Nephron progenitor cell (in vitro differentiated cells): Measurements from ENCODE around the gene KCNC1.
A peak's percentile ranks its signal among the peaks of the same experiment; 100 is the strongest.

ENCODE experiments used
- DNase-seq: peaks from one replicate; pipeline ENCODE4 v3.0.0; 2021
- H3K27ac Mint-ChIP-seq: 2 replicates; pipeline ENCODE4 v1.8.0; 2021; ENCODE audit warnings: mild to moderate bottlenecking, moderate library complexity, mixed read lengths
- H3K27me3 Mint-ChIP-seq: 2 replicates; pipeline ENCODE4 v1.8.0; 2021; ENCODE audit warnings: mild to moderate bottlenecking, low read depth, mixed read lengths; ENCODE audit not compliant: poor library complexity
- H3K36me3 Mint-ChIP-seq: 2 replicates; pipeline ENCODE4 v1.8.0; 2021; ENCODE audit warnings: low read depth, mixed read lengths
- H3K4me1 Mint-ChIP-seq: 2 replicates; pipeline ENCODE4 v1.8.0; 2021; ENCODE audit warnings: mixed read lengths
- H3K4me3 Mint-ChIP-seq: 2 replicates; pipeline ENCODE4 v1.8.0; 2021; ENCODE audit warnings: mild to moderate bottlenecking, moderate library complexity, mixed read lengths
- H3K9me3 Mint-ChIP-seq: 2 replicates; pipeline ENCODE4 v1.8.0; 2021; ENCODE audit warnings: mild to moderate bottlenecking, moderate library complexity, mixed read lengths
- CTCF ChIP-seq: fragments of 200-600 bp; sonication (generic); IDR thresholded peaks from 2 replicates; pipeline ENCODE4 v1.5.0; 2021; ENCODE audit warnings: antibody characterized with exemption

KCNC1 gene

GRCh38 chr11:17769218-17769617, 34.6 kb downstream of the KCNC1 start:
- Mint-ChIP-seq H3K9me3 (no peaks in the 10 kb centered on the region), H3K27me3 (peaks cover 39% of the 10 kb centered on the region), H3K4me1 (peaks cover 67% of the 10 kb centered on the region), H3K27ac (peak overlapping the region; percentile 29), H3K4me3 (no peak overlapping the region), H3K36me3 (no peaks in the 10 kb centered on the region)
- DNase-seq = no peak
- no peak for TF ChIP-seq CTCF

- H3K4me1 Mint-ChIP-seq = peaks cover 58% of the 10 kb centered on the region
- peak; percentile 79 for DNase-seq
- peak overlapping the region; percentile 44 for H3K4me3 Mint-ChIP-seq
- peak; percentile 42 for TF ChIP-seq CTCF
- H3K27ac Mint-ChIP-seq = peak overlapping the region; percentile 46
- H3K27me3 Mint-ChIP-seq = peaks cover 38% of the 10 kb centered on the region
- no peaks in the 10 kb centered on the region for H3K9me3 Mint-ChIP-seq
- no peaks in the 10 kb centered on the region for H3K36me3 Mint-ChIP-seq
These were observed 35.6 kb downstream of the KCNC1 start for GRCh38 chr11:17770048-17770652.

- Mint-ChIP-seq H3K9me3 (no peaks in the 10 kb centered on the region), H3K27ac (no peak overlapping the region), H3K4me3 (no peak overlapping the region), H3K36me3 (no peaks in the 10 kb centered on the region), H3K27me3 (peaks cover 32% of the 10 kb centered on the region), H3K4me1 (peaks cover 51% of the 10 kb centered on the region)
- TF ChIP-seq CTCF = no peak
- no peak for DNase-seq
These were observed 36.3 kb downstream of the KCNC1 start for GRCh38 chr11:17770917-17771316.

GRCh38 chr11:17771415-17771814, 36.8 kb downstream of the KCNC1 start:
- H3K9me3 Mint-ChIP-seq = no peaks in the 10 kb centered on the region
- no peak overlapping the region for H3K27ac Mint-ChIP-seq
- peaks cover 50% of the 10 kb centered on the region for H3K4me1 Mint-ChIP-seq
- peak; percentile 2 for DNase-seq
- H3K36me3 Mint-ChIP-seq = no peaks in the 10 kb centered on the region
- TF ChIP-seq CTCF = no peak
- H3K27me3 Mint-ChIP-seq = peaks cover 28% of the 10 kb centered on the region
- H3K4me3 Mint-ChIP-seq = no peak overlapping the region

- Mint-ChIP-seq H3K27ac (no peak overlapping the region), H3K4me3 (no peak overlapping the region), H3K36me3 (no peaks in the 10 kb centered on the region)
These were observed 37.3 kb downstream of the KCNC1 start for GRCh38 chr11:17771841-17772401.

More at GRCh38 chr11:17771841-17772401, 37.3 kb downstream of the KCNC1 start:
- no peak for TF ChIP-seq CTCF
- no peaks in the 10 kb centered on the region for H3K9me3 Mint-ChIP-seq
- H3K4me1 Mint-ChIP-seq = peaks cover 50% of the 10 kb centered on the region
- peaks cover 32% of the 10 kb centered on the region for H3K27me3 Mint-ChIP-seq
- peak; percentile 0 for DNase-seq
